ENCODE results near the gene SLC7A6OS.

The SLC7A6OS gene

GRCh38 chr16:68275611-68276191, 35.0 kb downstream of the SLC7A6OS start:
- CTCF ChIA-PET: interaction anchor here (0.7 to 14.7 kb wide), 4 partner anchors 12 to 52 kb away, joined by 3 to 126 read pairs (median 3); partner anchors contain the start of gene SLC7A6
- H3K4me3 ChIP-seq (ENCODE audit: low read depth, low read length): no peak overlapping the region
- TF ChIP-seq CTCF (IDR thresholded peaks at IDR 0.05; ENCODE audit: insufficient read depth, low read length, missing control alignments): no peak
- DNase-seq (ENCODE audit: low read depth, low spot score): no peak
- POLR2A ChIA-PET: no interaction called here

GRCh38 chr16:68274441-68274840, 36.3 kb downstream of the SLC7A6OS start:
- no peak overlapping the region for H3K4me3 ChIP-seq (ENCODE audit: low read depth, low read length)
- POLR2A ChIA-PET: interaction anchor here (0.5 kb wide), 1 partner anchor 109 kb away, joined by 3 read pairs; no protein-coding TSS in a partner anchor
- CTCF ChIA-PET: interaction anchor here (0.7 to 14.7 kb wide), 4 partner anchors 11 to 46 kb away, joined by 3 to 126 read pairs (median 4); partner anchors contain the start of gene SLC7A6
- TF ChIP-seq CTCF (IDR thresholded peaks at IDR 0.05; ENCODE audit: insufficient read depth, low read length, missing control alignments): no peak
- DNase-seq (ENCODE audit: low read depth, low spot score): no peak

DNA sequence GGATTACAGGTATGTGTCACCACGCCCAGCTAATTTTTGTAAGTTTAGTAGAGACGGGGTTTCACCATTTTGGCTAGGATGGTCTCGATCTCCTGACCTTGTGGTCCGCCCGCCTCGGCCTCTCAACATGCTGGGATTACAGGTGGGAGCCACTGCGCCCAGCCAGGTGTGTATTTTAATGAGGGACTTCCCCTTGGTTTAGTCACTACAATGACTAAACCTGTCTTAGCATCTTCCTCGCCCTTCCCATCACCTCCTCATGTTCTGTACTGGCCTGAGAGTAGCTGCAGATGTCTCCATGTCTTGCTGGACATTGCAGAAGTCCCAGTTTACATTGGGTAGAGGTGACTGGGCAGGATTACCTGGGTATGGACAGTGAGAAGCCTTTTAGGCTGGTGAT, 36.9 kb downstream of the SLC7A6OS start:
- ChIA-PET CTCF (interaction anchor here (0.7 to 14.7 kb wide), 4 partner anchors 12 to 45 kb away, joined by 3 to 126 read pairs (median 4); partner anchors contain the start of gene SLC7A6), POLR2A (interaction anchor here (0.5 kb wide), 1 partner anchor 108 kb away, joined by 3 read pairs; no protein-coding TSS in a partner anchor)
- DNase-seq (ENCODE audit: low read depth, low spot score): no peak
- H3K4me3 ChIP-seq (ENCODE audit: low read depth, low read length): no peak overlapping the region
- no peak for TF ChIP-seq CTCF (IDR thresholded peaks at IDR 0.05; ENCODE audit: insufficient read depth, low read length, missing control alignments)

DNA sequence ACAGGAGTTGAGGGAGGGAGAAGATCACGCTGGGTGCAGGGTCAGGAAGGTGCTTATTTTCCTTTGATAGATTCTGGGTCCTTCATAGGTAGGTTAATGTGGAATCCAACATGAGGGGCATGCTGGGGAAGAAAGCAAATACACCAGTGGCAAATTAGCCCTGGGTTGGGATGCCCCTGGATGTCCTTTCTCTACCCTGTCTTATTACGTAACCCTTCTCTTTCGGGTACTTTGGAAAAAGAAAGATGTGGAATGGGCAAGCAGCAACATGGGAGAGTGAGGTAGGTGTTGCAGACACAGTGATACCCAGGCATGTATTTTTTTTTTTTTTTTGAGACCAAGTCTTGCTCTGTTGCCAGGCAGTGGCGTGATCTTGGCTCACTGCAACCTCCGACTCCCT, 37.3 kb downstream of the SLC7A6OS start:
- DNase-seq (ENCODE audit: low read depth, low spot score): no peak
- CTCF ChIA-PET: interaction anchor here (1.4 to 14.7 kb wide), 3 partner anchors 11 to 56 kb away, joined by 3 to 126 read pairs (median 19); partner anchors contain the start of gene SLC7A6
- TF ChIP-seq CTCF (IDR thresholded peaks at IDR 0.05; ENCODE audit: insufficient read depth, low read length, missing control alignments): no peak
- no peak overlapping the region for H3K4me3 ChIP-seq (ENCODE audit: low read depth, low read length)
- POLR2A ChIA-PET: interaction anchor here (1.1 to 1.2 kb wide), 2 partner anchors 9 kb away, joined by 3 to 4 read pairs; partner anchors contain the start of gene SLC7A6

GRCh38 chr16:68272507-68273209, 38.1 kb downstream of the SLC7A6OS start:
- TF ChIP-seq CTCF (IDR thresholded peaks at IDR 0.05; ENCODE audit: insufficient read depth, low read length, missing control alignments): no peak
- CTCF ChIA-PET: interaction anchor here (1.4 to 14.7 kb wide), 4 partner anchors 10 to 57 kb away, joined by 3 to 126 read pairs (median 11); partner anchors contain the start of gene SLC7A6
- POLR2A ChIA-PET: interaction anchor here (1.1 to 1.2 kb wide), 2 partner anchors 9 to 10 kb away, joined by 3 to 4 read pairs; partner anchors contain the start of gene SLC7A6
- no peak for DNase-seq (ENCODE audit: low read depth, low spot score)
- H3K4me3 ChIP-seq (ENCODE audit: low read depth, low read length): no peak overlapping the region

- H3K4me3 ChIP-seq (ENCODE audit: low read depth, low read length): no peak overlapping the region
- POLR2A ChIA-PET: no interaction called here
- TF ChIP-seq CTCF (IDR thresholded peaks at IDR 0.05; ENCODE audit: insufficient read depth, low read length, missing control alignments): no peak
- CTCF ChIA-PET: interaction anchor here (1.3 to 14.7 kb wide), 5 partner anchors 8 to 59 kb away, joined by 3 to 126 read pairs (median 3); partner anchors contain the start of genes PLA2G15 and SLC7A6
- no peak for DNase-seq (ENCODE audit: low read depth, low spot score)
These were observed 40.4 kb downstream of the SLC7A6OS start for GRCh38 chr16:68270353-68270752.

Data from AG04449 (cell line).